Lower leg skin (tissue), 4 donors: ENCODE measurements around the gene PPP2R2B. TPM values are rescaled to one million over a fixed set of nuclear protein-coding genes. Genes with fewer than 3 reads are reported as not detected.

ENCODE experiments used
- DNase-seq, 2 donors: peaks; one replicate each; pipeline ENCODE4 v3.0.0-alpha.2; 2019; ENCODE audit warnings: low spot score in 2 of 2
- H3K4me3 ChIP-seq: fragments of 200-600 bp; sonication (generic); 2 replicates; pipeline ENCODE4 v1.5.1; 2017; ENCODE audit warnings: mild to moderate bottlenecking, low read depth; ENCODE audit not compliant: poor library complexity, severe bottlenecking
- CTCF ChIP-seq, 3 donors: fragments of 450-650 bp; IDR thresholded peaks; one replicate each; pipeline ENCODE4 v1.5.1; 2016; ENCODE audit warnings: antibody characterized with exemption in 3 of 3, mild to moderate bottlenecking in 3 of 3, moderate library complexity in 2 of 3
- POLR2A ChIP-seq, 2 donors: fragments of 450-650 bp; IDR thresholded peaks; one replicate each; pipeline ENCODE4 v1.6.1; 2016 to 2017; ENCODE audit warnings: antibody characterized with exemption in 2 of 2, mild to moderate bottlenecking in 1 of 2, moderate library complexity in 1 of 2
- WGBS, 2 donors: methylation state at CpG; one replicate each; pipeline ENCODE4 v1.1.5; 2018; 5-methylcytosine and 5-hydroxymethylcytosine counted together
- intact Hi-C: fragments of 100-400 bp; cut with DNase I; formaldehyde crosslinking; loops from one replicate; pipeline ENCODE4 v1.15.0; 2023; ENCODE audit warnings: low total_unique reads
- total RNA-seq, 4 donors: library from RNA; depleted of rRNA; stranded (reverse); fragments of >200 nt; gene quantifications; one replicate each; pipeline ENCODE4 v1.1.0, GENCODE V29; 2016

Gene PPP2R2B
- total RNA-seq, 4 donors from 2014 or later: 3.7 to 8.4 (median 4.5) TPM

GRCh38 chr5:146595088-146595487, 283.5 kb downstream of the PPP2R2B start:
- TF ChIP-seq CTCF (IDR thresholded peaks at IDR 0.05) (no peak), POLR2A (IDR thresholded peaks at IDR 0.05) (no peak)
- WGBS, 2 donors: 64 to 65% methylated on average over 2 of the region's 2 CpGs
- intact Hi-C loops: no loop called here
- no peak overlapping the region for H3K4me3 ChIP-seq
- DNase-seq: no peak

GRCh38 chr5:146592352-146592751, 286.2 kb downstream of the PPP2R2B start:
- H3K4me3 ChIP-seq: no peak overlapping the region
- TF ChIP-seq CTCF (IDR thresholded peaks at IDR 0.05): no peak
- no peak for TF ChIP-seq POLR2A (IDR thresholded peaks at IDR 0.05)
- intact Hi-C loops: no loop called here
- DNase-seq: no peak
- 64 to 67% methylated on average over 2 of the region's 2 CpGs for WGBS, 2 donors

- no peak for DNase-seq
- 45 to 47% methylated on average over 3 of the region's 3 CpGs for WGBS, 2 donors
- intact Hi-C loops: no loop called here
- TF ChIP-seq POLR2A (IDR thresholded peaks at IDR 0.05): no peak
- no peak for TF ChIP-seq CTCF (IDR thresholded peaks at IDR 0.05)
- H3K4me3 ChIP-seq: no peak overlapping the region
These were observed 289.6 kb downstream of the PPP2R2B start for GRCh38 chr5:146589028-146589345.

- WGBS, 2 donors: 73 to 83% methylated on average over 2 of the region's 2 CpGs
- DNase-seq: no peak
- H3K4me3 ChIP-seq: no peak overlapping the region
- intact Hi-C loops: no loop called here
- TF ChIP-seq CTCF (IDR thresholded peaks at IDR 0.05) (no peak), POLR2A (IDR thresholded peaks at IDR 0.05) (no peak)
These were observed 290.1 kb downstream of the PPP2R2B start for GRCh38 chr5:146588331-146589027.

GRCh38 chr5:146586752-146587151, 291.8 kb downstream of the PPP2R2B start:
- WGBS, 2 donors: 78 to 80% methylated on average over 5 of the region's 5 CpGs
- TF ChIP-seq CTCF (IDR thresholded peaks at IDR 0.05) (no peak), POLR2A (IDR thresholded peaks at IDR 0.05) (no peak)
- no peak for DNase-seq
- intact Hi-C loops: no loop called here
- H3K4me3 ChIP-seq: no peak overlapping the region

- DNase-seq: no peak
- intact Hi-C loops: no loop called here
- TF ChIP-seq POLR2A (IDR thresholded peaks at IDR 0.05) (no peak), CTCF (IDR thresholded peaks at IDR 0.05) (no peak)
- no peak overlapping the region for H3K4me3 ChIP-seq
- 77 to 81% methylated on average over 2 of the region's 2 CpGs for WGBS, 2 donors
These were observed 293.8 kb downstream of the PPP2R2B start for GRCh38 chr5:146584750-146585149.
